GM12872 (cell line): ENCODE results near the gene IFRD1.
A peak's percentile ranks its signal among the peaks of the same experiment; 100 is the strongest.

Experiments
- TF ChIP-seq, protein P1 (sequence below): IDR thresholded peaks from 3 replicates; pipeline ENCODE4 v1.5.1; 2011; ENCODE audit warnings: low read depth, mild to moderate bottlenecking, low read length, moderate library complexity; ENCODE audit not compliant: insufficient read depth

The IFRD1 gene

DNA sequence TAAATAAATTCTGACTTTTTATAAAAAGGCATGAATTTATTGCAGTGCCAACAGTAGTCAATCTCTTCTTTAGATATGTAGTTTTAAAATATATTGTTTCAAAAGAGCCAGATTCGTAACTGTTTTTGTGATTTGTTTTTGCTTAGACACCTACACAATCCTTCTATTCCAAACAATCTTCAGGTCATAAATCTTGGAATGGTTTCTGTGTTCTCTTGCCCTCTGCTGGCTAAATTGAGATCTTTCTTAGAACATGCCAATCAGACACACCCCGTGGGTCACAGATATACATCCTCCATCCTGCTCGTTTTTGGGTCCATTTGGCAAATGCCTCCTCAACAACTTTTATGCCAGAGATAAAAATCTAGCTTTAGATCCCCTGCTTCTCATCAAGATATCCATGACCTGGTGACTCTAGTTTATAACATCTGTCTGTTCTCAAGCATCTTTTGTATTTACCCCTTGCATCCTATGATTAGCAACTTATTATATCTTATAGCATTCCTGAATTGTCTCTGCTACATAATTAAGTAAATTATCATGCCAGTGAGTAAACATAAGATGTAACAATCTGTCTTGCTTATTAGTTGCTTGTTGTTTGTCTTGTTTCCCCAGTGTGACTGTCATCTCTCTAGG is 35.3 kb upstream of the IFRD1 start:
- TF ChIP-seq, protein P1, sequence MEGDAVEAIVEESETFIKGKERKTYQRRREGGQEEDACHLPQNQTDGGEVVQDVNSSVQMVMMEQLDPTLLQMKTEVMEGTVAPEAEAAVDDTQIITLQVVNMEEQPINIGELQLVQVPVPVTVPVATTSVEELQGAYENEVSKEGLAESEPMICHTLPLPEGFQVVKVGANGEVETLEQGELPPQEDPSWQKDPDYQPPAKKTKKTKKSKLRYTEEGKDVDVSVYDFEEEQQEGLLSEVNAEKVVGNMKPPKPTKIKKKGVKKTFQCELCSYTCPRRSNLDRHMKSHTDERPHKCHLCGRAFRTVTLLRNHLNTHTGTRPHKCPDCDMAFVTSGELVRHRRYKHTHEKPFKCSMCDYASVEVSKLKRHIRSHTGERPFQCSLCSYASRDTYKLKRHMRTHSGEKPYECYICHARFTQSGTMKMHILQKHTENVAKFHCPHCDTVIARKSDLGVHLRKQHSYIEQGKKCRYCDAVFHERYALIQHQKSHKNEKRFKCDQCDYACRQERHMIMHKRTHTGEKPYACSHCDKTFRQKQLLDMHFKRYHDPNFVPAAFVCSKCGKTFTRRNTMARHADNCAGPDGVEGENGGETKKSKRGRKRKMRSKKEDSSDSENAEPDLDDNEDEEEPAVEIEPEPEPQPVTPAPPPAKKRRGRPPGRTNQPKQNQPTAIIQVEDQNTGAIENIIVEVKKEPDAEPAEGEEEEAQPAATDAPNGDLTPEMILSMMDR = peak; percentile 52

DNA sequence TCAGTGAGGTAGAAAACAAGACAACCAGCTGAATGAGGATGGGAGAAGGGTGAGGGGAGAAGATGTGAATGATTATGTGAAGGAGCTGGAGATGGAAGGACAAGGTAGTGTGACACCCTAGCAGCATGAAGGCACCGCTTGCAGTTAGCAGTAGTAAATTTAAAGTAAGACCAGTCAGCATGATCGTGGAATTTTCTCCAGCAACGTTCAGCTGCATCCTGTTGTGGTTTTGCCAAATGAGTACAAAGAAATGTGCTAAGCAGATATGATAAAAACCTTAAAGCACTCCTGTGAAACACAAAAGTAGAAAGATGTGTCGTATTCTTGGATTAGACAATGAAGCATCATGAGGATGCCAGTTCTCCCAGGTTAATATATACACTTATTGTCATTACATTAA is 34.1 kb upstream of the IFRD1 start:
- TF ChIP-seq, protein P1 = no peak

DNA sequence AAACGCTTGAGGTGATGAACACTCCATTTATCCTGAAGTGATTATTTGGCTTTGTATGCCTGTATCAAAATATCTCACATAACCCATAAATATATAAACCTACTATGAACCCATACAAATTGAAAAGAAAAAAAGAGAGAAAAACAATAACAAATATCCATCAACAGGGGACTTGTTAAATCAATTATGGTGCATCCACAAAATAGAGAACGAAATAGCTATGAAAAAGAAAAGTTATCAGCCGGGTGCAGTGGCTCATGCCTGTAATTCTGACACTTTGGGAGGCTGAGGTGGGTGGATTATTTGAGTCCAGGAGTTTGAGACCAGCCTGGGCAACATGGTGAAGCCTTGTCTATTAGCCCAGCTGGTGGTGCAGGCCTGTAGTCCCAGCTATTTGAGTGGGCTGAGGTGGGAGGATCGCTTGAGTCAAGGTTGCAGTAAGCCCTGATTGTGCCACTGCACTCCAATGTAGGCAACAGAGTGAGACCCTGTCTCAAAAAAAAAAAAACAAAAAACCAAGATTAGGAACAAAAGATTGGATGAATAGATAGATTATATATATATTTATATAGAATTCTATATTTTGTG is 30.6 kb upstream of the IFRD1 start:
- TF ChIP-seq, protein P1 = no peak

DNA sequence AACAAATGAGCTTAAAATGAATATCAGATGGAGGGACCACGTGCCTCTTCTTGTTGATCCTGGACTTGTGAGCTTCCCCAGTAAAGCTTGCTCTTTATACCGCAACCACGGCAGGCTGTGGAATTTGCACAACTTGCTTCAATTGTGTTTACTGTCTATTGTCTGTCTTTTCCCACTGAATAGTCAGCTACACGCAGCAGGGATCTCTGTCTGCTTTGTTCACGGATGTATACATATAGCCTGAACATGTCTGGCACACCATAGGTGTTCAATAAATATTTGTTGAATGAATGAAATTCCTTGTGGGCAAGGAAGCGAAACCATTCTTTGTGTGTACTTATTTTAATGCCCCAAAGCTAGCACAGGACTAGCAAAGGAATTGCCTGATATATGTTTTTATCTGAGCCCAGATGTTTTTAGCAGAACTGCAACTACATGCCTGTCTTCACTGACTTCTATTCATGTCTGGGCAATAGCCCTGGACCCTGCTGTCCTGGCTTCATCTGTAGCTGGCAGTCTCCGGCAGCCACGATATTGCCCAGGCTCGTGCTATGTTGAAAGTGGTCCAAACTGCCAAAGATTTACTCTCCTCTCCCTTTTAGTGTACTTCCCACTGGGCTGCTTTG is 29.9 kb upstream of the IFRD1 start:
- TF ChIP-seq, protein P1 = no peak

DNA sequence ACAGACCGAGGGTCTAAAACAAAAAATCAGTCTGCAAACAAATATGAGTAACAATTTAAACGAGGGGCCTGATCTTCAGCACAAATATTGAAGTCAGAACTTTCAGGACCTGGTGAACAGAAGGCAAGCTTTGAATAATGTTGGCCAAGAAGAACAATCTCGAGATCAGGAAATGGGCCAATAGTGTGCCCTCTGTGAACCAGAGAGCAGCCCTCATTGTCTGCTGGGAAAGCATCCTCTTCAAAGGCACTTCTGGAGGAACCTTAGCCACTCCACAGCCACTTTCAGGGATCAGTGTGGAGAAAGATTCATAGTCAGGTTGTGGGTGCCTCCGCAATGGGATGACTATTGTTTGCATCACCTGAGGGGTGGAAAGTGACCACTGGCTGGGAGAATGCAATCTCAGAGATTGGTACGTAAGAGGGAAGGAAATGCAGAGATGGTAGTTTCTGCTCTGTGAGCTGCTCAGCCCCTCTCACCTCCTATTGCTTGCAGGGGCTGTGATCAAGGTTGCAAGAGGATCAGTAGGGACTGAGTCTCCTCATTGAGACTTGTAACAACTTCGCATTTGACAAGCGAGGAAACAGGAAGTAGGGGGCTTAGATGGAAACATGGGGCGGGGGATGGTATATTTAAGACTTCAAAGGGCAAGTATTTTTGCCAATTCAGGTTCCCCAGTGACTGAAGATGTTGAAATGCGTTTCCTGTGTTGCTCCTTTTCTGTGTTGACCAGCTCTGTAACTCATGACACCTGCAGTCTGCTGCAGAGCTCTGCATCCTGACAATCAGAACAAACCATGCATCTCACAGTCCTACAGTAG is 28.4 kb upstream of the IFRD1 start:
- TF ChIP-seq, protein P1 = no peak

DNA sequence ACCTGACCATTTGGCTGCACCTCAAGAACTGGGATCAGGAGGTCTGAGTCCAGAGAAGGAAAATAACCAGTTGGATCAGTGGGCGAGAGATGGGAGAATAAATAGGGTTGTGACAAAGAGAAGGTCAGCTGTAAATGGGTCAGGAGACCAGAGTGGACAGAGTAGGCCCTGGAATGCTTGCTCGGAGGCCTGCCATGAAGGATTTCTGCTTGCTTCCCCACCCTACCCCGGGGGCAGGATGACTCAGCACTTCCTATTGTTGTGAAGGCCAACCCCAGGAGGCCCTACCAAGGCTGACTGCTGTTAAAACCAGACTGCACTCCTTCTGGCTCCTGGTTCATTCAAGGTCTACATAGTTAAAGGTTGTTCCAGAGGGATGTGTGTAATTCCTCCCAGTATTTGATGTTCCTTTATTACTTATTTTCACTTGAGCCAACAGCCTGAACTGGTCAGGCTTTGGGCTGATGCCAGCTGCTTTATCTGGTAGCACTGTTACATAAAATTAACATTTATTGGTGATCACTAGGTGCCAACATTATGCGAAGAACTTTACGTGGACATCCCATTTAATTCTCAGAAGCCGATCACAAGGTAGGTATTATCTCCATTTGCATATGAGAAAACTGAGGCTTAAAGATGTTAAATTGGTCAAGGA is 27.3 kb upstream of the IFRD1 start:
- TF ChIP-seq, protein P1 = no peak

DNA sequence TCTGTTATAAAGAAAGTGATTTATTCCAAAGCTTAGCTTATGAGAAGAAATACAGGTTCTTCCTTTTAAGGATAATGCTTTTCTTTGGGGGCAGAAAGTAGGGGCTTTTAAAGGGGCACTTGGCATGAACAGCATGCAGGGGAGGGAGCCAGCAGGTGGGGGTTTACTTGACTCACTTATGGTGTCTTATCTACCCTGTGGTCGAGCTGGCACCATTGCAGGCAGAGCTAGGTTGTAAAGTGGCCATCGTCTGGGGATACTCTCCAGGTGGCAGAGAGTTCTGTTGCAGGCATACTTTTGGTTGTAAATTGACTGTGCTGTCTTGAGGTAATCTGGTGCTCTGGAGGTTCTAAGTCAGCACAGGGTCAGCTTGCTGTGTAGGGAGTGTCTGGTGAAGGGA is 26.3 kb upstream of the IFRD1 start:
- TF ChIP-seq, protein P1 = no peak
